PC-9 (cell line): ENCODE results near the gene ZNF77. TPM values are rescaled to one million over a fixed set of nuclear protein-coding genes. Genes with fewer than 3 reads are reported as not detected.

ENCODE experiments used
- BruUV-seq: library from RNA; stranded (reverse); fragments of 400-500 nt; replicated peaks from 2 replicates; lab custom pipeline; 2021; lab: Mats Ljungman, UMichigan
- CTCF ChIA-PET: fragments of 300-600 bp; sonication (Branson Sonifier 250); formaldehyde crosslinking; loops from one replicate; lab custom pipeline; 2022; ENCODE audit warnings: antibody characterized with exemption; lab: Charles Lee
- POLR2A ChIA-PET: fragments of 300-600 bp; sonication (Branson Sonifier 250); formaldehyde crosslinking; loops from one replicate; lab custom pipeline; 2022; ENCODE audit warnings: antibody characterized with exemption; ENCODE audit not compliant: unreplicated experiment; lab: Charles Lee
- DNase-seq, 2 experiments: peaks; one replicate each; pipeline versions ENCODE4 v3.0.0 to v3.0.0-alpha.2; 2015 to 2022; ENCODE audit warnings: mixed read lengths in 1 of 2
- H2AFZ ChIP-seq: fragments of 200-600 bp; sonication (generic); 2 replicates; pipeline ENCODE4 v1.8.1; 2017; ENCODE audit warnings: antibody characterized with exemption
- H3F3A ChIP-seq: fragments of 200-600 bp; sonication (generic); 2 replicates; pipeline ENCODE4 v1.8.1; 2017; ENCODE audit warnings: antibody characterized with exemption, mild to moderate bottlenecking, low read depth; ENCODE audit not compliant: insufficient read depth
- H3K27ac ChIP-seq: fragments of 200-600 bp; sonication (generic); 2 replicates; pipeline ENCODE4 v1.6.1; 2016; ENCODE audit warnings: mixed run types
- H3K27me3 ChIP-seq: fragments of 200-600 bp; sonication (generic); 2 replicates; pipeline ENCODE4 v1.6.1; 2016; ENCODE audit warnings: low read depth, mixed run types; ENCODE audit not compliant: insufficient read depth
- H3K36me3 ChIP-seq: fragments of 200-600 bp; sonication (generic); 2 replicates; pipeline ENCODE4 v1.6.1; 2016; ENCODE audit warnings: low read depth, mixed run types
- H3K4me1 ChIP-seq: fragments of 200-600 bp; sonication (generic); replicated peaks from 2 replicates; pipeline ENCODE4 v1.6.1; 2016; ENCODE audit warnings: mixed run types; ENCODE audit not compliant: insufficient read depth
- H3K4me2 ChIP-seq: fragments of 200-600 bp; sonication (generic); 2 replicates; pipeline ENCODE4 v1.6.1; 2017; ENCODE audit warnings: mixed run types
- H3K4me3 ChIP-seq: fragments of 200-600 bp; sonication (generic); 2 replicates; pipeline ENCODE4 v1.6.1; 2016; ENCODE audit warnings: mixed run types
- H3K79me2 ChIP-seq: fragments of 200-600 bp; sonication (generic); 2 replicates; pipeline ENCODE4 v1.6.1; 2017; ENCODE audit warnings: low read depth, mixed run types
- H3K9me2 ChIP-seq: fragments of 200-600 bp; sonication (generic); 2 replicates; pipeline ENCODE4 v1.8.1; 2017; ENCODE audit warnings: mild to moderate bottlenecking; ENCODE audit not compliant: insufficient read depth
- H3K9me3 ChIP-seq: fragments of 200-600 bp; sonication (generic); 2 replicates; pipeline ENCODE4 v1.8.1; 2016; ENCODE audit warnings: low read depth; ENCODE audit not compliant: insufficient read depth
- H4K20me1 ChIP-seq: fragments of 200-600 bp; sonication (generic); 2 replicates; pipeline ENCODE4 v1.8.1; 2017; ENCODE audit not compliant: insufficient read depth
- CTCF ChIP-seq: fragments of 200-600 bp; sonication (generic); conservative IDR thresholded peaks from 2 replicates; pipeline ENCODE4 v1.6.1; 2017; ENCODE audit warnings: mixed run types, antibody characterized with exemption, mild to moderate bottlenecking, moderate library complexity
- EZH2 ChIP-seq: fragments of 200-600 bp; sonication (generic); IDR thresholded peaks from 2 replicates; pipeline ENCODE4 v1.8.0; 2017; ENCODE audit warnings: antibody characterized with exemption, low read depth
- intact Hi-C: fragments of 100-400 bp; cut with micrococcal nuclease; formaldehyde crosslinking; loops from one replicate; pipeline ENCODE4 v1.10.0; 2022; ENCODE audit not compliant: unreplicated experiment
- total RNA-seq: library from RNA; stranded (reverse); gene quantifications from 2 replicates; pipeline ENCODE4 v1.2.3, GENCODE V29; 2021

Gene ZNF77
- total RNA-seq, 1 experiment from 2014 or later, result 2.5 TPM

GRCh38 chr19:2952953-2953481 is 8.2 kb upstream of the ZNF77 start:
- Histone ChIP-seq H3K36me3 (no peaks in the 10 kb centered on the region), H3K9me3 (no peaks in the 10 kb centered on the region), H3K4me1 (peaks cover 21% of the 10 kb centered on the region), H3K4me3 (peak overlapping the region; percentile 56; the same call in 1 of the 2 replicates), H2AFZ (peak overlapping the region; percentile 81), H3K27me3 (no peaks in the 10 kb centered on the region), H4K20me1 (no peaks in the 10 kb centered on the region), H3K79me2 (peaks cover 15% of the 10 kb centered on the region), H3K4me2 (peak overlapping the region; percentile 76), H3F3A (peaks cover 30% of the 10 kb centered on the region), H3K9me2 (no peaks in the 10 kb centered on the region), H3K27ac (peak overlapping the region; percentile 95)
- intact Hi-C loops, result loop anchor here (5.0 to 10.0 kb wide), 3 partner anchors 66 to 152 kb away; no protein-coding TSS in a partner anchor
- TF ChIP-seq CTCF (0 out of 2 replicates have a peak, but pooled peaks have one; percentile 33), EZH2 (no peak)
- POLR2A ChIA-PET, result interaction anchor here (0.6 to 0.9 kb wide), 4 partner anchors 52 to 1047 kb away, joined by 3 read pairs; no protein-coding TSS in a partner anchor
- CTCF ChIA-PET, result interaction anchor here (0.6 kb wide), 1 partner anchor 130 kb away, joined by 3 read pairs; no protein-coding TSS in a partner anchor
- no TSS peak for BruUV-seq
- peak; percentile 81 to 97 for DNase-seq

- peaks cover 15% of the 10 kb centered on the region for H3K79me2 ChIP-seq
- H4K20me1 ChIP-seq, result no peaks in the 10 kb centered on the region
- no peak for TF ChIP-seq EZH2
- TF ChIP-seq CTCF, result no peak
- ChIA-PET CTCF (interaction anchor here (0.5 to 1.2 kb wide), 10 partner anchors 9 to 354 kb away, joined by 3 to 5 read pairs (median 4); partner anchors contain the start of genes SLC39A3 and ZNF555), POLR2A (interaction anchor here (0.6 to 0.9 kb wide), 10 partner anchors 9 to 596 kb away, joined by 3 to 36 read pairs (median 4); partner anchors contain the start of genes ZNF555 and ZNF57)
- peaks cover 39% of the 10 kb centered on the region for H3F3A ChIP-seq
- no peaks in the 10 kb centered on the region for H3K9me3 ChIP-seq
- DNase-seq, result peak; percentile 95 to 100
- peaks cover 21% of the 10 kb centered on the region for H3K4me1 ChIP-seq
- no peaks in the 10 kb centered on the region for H3K27me3 ChIP-seq
- H3K4me3 ChIP-seq, result peak overlapping the region; percentile 56
- intact Hi-C loops, result loop anchor here (1.0 to 10.0 kb wide), 6 partner anchors 26 to 235 kb away; partner anchors contain the start of genes NCLN and TLE6
- no peaks in the 10 kb centered on the region for H3K36me3 ChIP-seq
- peak overlapping the region; percentile 62 for H2AFZ ChIP-seq
- H3K27ac ChIP-seq, result peak overlapping the region; percentile 59
- no TSS peak for BruUV-seq
- peak overlapping the region; percentile 92 for H3K4me2 ChIP-seq
- H3K9me2 ChIP-seq, result no peaks in the 10 kb centered on the region
Measured at GRCh38 chr19:2950286-2951124, 5.7 kb upstream of the ZNF77 start.

- no TSS peak for BruUV-seq
- Histone ChIP-seq H3K79me2 (peaks cover 15% of the 10 kb centered on the region), H3K9me3 (no peaks in the 10 kb centered on the region), H3K27ac (peak overlapping the region; percentile 59), H3K27me3 (no peaks in the 10 kb centered on the region), H3F3A (peaks cover 39% of the 10 kb centered on the region), H3K36me3 (no peaks in the 10 kb centered on the region), H3K4me1 (peaks cover 21% of the 10 kb centered on the region), H4K20me1 (no peaks in the 10 kb centered on the region), H3K9me2 (no peaks in the 10 kb centered on the region), H3K4me2 (peak overlapping the region; percentile 92), H2AFZ (peak overlapping the region; percentile 62), H3K4me3 (peak overlapping the region; percentile 56)
- ChIA-PET CTCF (interaction anchor here (0.5 to 1.1 kb wide), 5 partner anchors 10 to 301 kb away, joined by 4 to 21 read pairs (median 5); no protein-coding TSS in a partner anchor), POLR2A (interaction anchor here (0.6 to 0.9 kb wide), 3 partner anchors 31 to 597 kb away, joined by 4 to 14 read pairs (median 4); partner anchors contain the start of gene ZNF57)
- intact Hi-C loops, result loop anchor here (1.0 to 10.0 kb wide), 5 partner anchors 27 to 235 kb away; partner anchors contain the start of genes NCLN and TLE6
- TF ChIP-seq EZH2 (no peak), CTCF (no peak)
- no peak for DNase-seq
Measured at GRCh38 chr19:2949939-2950285, 5.1 kb upstream of the ZNF77 start.
